Spleen (tissue), 11 donors: ENCODE results near the gene DUOXA2. TPM values are rescaled to one million over a fixed set of nuclear protein-coding genes. Genes with fewer than 3 reads are reported as not detected.
"Not testable (repeated sequence)": the region's sequence is repeated elsewhere in the genome, so short reads cannot be mapped to it uniquely, and the experiment has no call there.

Experiments used
- DNase-seq: peaks from one replicate; pipeline ENCODE4 v3.0.0-alpha.2; 2020
- H3K27ac ChIP-seq, 8 donors: fragments of 200-600 bp; sonication (generic) in 7 of 8; 1 replicate in 4 of 8; 2 replicates in 4 of 8; pipeline versions ENCODE4 v1.5.0 to v1.8.0; 2016 to 2021; ENCODE audit warnings: inconsistent platforms in 4 of 8, mild to moderate bottlenecking in 4 of 8, moderate library complexity in 1 of 8
- H3K27me3 ChIP-seq, 7 donors: fragments of 200-600 bp; sonication (generic) in 6 of 7; replicated peaks in 1 of 7; 1 replicate in 4 of 7; 2 replicates in 3 of 7; pipeline versions ENCODE4 v1.5.0 to v1.8.0; 2016 to 2021; ENCODE audit warnings: inconsistent platforms in 3 of 7, mild to moderate bottlenecking in 1 of 7
- H3K36me3 ChIP-seq, 6 donors: fragments of 200-600 bp; sonication (generic) in 5 of 6; 1 replicate in 4 of 6; 2 replicates in 2 of 6; pipeline versions ENCODE4 v1.5.0 to v1.8.0; 2016 to 2021; ENCODE audit warnings: inconsistent platforms in 2 of 6
- H3K4me1 ChIP-seq, 6 donors: fragments of 200-600 bp; sonication (generic) in 5 of 6; 1 replicate in 3 of 6; 2 replicates in 3 of 6; pipeline versions ENCODE4 v1.5.0 to v1.8.0; 2016 to 2021; ENCODE audit warnings: inconsistent platforms in 3 of 6
- H3K4me3 ChIP-seq, 8 donors: fragments of 200-600 bp; sonication (generic) in 7 of 8; 1 replicate in 4 of 8; 2 replicates in 4 of 8; pipeline versions ENCODE4 v1.5.0 to v1.8.0; 2016 to 2021; ENCODE audit warnings: inconsistent platforms in 4 of 8, mild to moderate bottlenecking in 4 of 8, moderate library complexity in 2 of 8
- H3K9me3 ChIP-seq, 8 donors: fragments of 200-600 bp; sonication (generic) in 7 of 8; 1 replicate in 4 of 8; 2 replicates in 4 of 8; pipeline versions ENCODE4 v1.5.0 to v1.8.0; 2016 to 2021; ENCODE audit warnings: inconsistent platforms in 4 of 8
- CTCF ChIP-seq, 11 experiments: fragments of 200-600 bp in 7 of 11; fragments of 450-650 bp in 4 of 11; sonication (generic) in 4 of 11; IDR thresholded peaks in 8 of 11; conservative IDR thresholded peaks in 3 of 11; 1 replicate in 7 of 11; 2 replicates in 4 of 11; pipeline versions ENCODE4 v1.4.0 to v1.8.0; 2016 to 2021; ENCODE audit warnings: antibody characterized with exemption in 11 of 11, inconsistent platforms in 4 of 11, mild to moderate bottlenecking in 1 of 11
- POLR2A ChIP-seq, 3 donors: fragments of 450-650 bp; IDR thresholded peaks; one replicate each; pipeline ENCODE4 v1.5.1; 2017; ENCODE audit warnings: antibody characterized with exemption in 3 of 3, mild to moderate bottlenecking in 1 of 3
- POLR2AphosphoS5 ChIP-seq, 3 donors: sonication (generic); formaldehyde crosslinking; IDR thresholded peaks; one replicate each; pipeline ENCODE4 v1.5.1; 2017; ENCODE audit warnings: antibody characterized with exemption in 3 of 3
- WGBS, 5 donors: extraction: QIAGEN DNeasy Blood & Tissue Kit in 3 of 5; methylation state at CpG; one replicate each; pipeline versions ENCODE4 v1.1.5 to v1.1.7; 2013 to 2018; 5-methylcytosine and 5-hydroxymethylcytosine counted together
- intact Hi-C: fragments of 100-400 bp; cut with DNase I; formaldehyde crosslinking; loops from one replicate; pipeline ENCODE4 v1.15.0; 2023; ENCODE audit warnings: low total_unique reads
- polyA plus RNA-seq, 3 donors: library from polyadenylated mRNA; stranded (reverse); fragments of 200-250 nt; gene quantifications; one replicate each; pipeline ENCODE4 v1.2.1, GENCODE V29; 2013
- total RNA-seq, 7 donors: library from RNA; depleted of rRNA in 3 of 7; stranded (reverse); fragments of >200 nt in 3 of 7; fragmentation: NEBNext Ultra II Directional in 4 of 7; extraction: Animal tissue kit (Norgen Biotek cat#: 25700) in 4 of 7; gene quantifications; one replicate each; pipeline versions ENCODE4 v1.1.0 to v1.2.1, GENCODE V29; 2016 to 2021
- donor health status: healthy with polysubstance abuse.
- donor health status: DM: no; HTN: no; CAD: no; lungs with moderate emphysema.
- donor health status: DM: no; HTN: no; CAD: no.
- donor health status: Bipolar disorder and iron deficiency.
- donor health status: healthy.
- donor health status: DM: no; HTN: no; CAD: no.
- donor health status: DM: yes; HTN: yes; CAD: no.

Gene DUOXA2
- total and polyA plus RNA-seq, 10 donors = 0.06 TPM; not detected in 9

- Histone ChIP-seq H3K36me3 (no peaks in the 10 kb centered on the region), H3K27me3 (peaks cover 0 to 22% (median 0%) of the 10 kb centered on the region in 7 donors), H3K4me3 (no peak overlapping the region), H3K4me1 (no peaks in the 10 kb centered on the region), H3K27ac (no peak overlapping the region), H3K9me3 (no peaks in the 10 kb centered on the region)
- intact Hi-C loops = no loop called here
- WGBS, 5 donors = 84 to 90% (median 85%) methylated on average over 6 of the region's 6 CpGs
- DNase-seq = peak; percentile 47
- TF ChIP-seq POLR2AphosphoS5 (IDR thresholded peaks at IDR 0.05) (no peak), POLR2A (IDR thresholded peaks at IDR 0.05) (no peak), CTCF (IDR thresholded peaks at IDR 0.05 in 8 of 11, conservative IDR thresholded peaks at IDR 0.05 in 3 of 11) (no peak)
Observed at GRCh38 chr15:45102226-45102625, 11.9 kb upstream of the DUOXA2 start.

GRCh38 chr15:45104170-45104569 lies 10.0 kb upstream of the DUOXA2 start:
- H3K4me3 ChIP-seq, intact Hi-C loops, H3K9me3 ChIP-seq, H3K36me3 ChIP-seq, H3K27ac ChIP-seq, H3K4me1 ChIP-seq: not testable (repeated sequence)
- WGBS, 5 donors = 77 to 97% (median 89%) methylated on average over 7 to 9 of the region's 9 CpGs
- DNase-seq = peak; percentile 27
- H3K27me3 ChIP-seq = peaks cover 0 to 38% (median 10%) of the 10 kb centered on the region in 7 donors

- WGBS, 5 donors = 89 to 94% (median 91%) methylated on average over 8 to 11 of the region's 11 CpGs
- no peaks in the 10 kb centered on the region for H3K9me3 ChIP-seq
- peak; percentile 34 for DNase-seq
- no peak overlapping the region for H3K4me3 ChIP-seq
- no peak overlapping the region for H3K27ac ChIP-seq
- intact Hi-C loops = no loop called here
- no peaks in the 10 kb centered on the region for H3K4me1 ChIP-seq
- peaks cover 0 to 49% (median 23%) of the 10 kb centered on the region in 7 donors for H3K27me3 ChIP-seq
- H3K36me3 ChIP-seq = no peaks in the 10 kb centered on the region
- TF ChIP-seq POLR2AphosphoS5 (IDR thresholded peaks at IDR 0.05) (no peak), POLR2A (IDR thresholded peaks at IDR 0.05) (no peak), CTCF (IDR thresholded peaks at IDR 0.05 in 8 of 11, conservative IDR thresholded peaks at IDR 0.05 in 3 of 11) (no peak)
Observed at GRCh38 chr15:45105586-45105985, 8.5 kb upstream of the DUOXA2 start.

- H3K36me3 ChIP-seq = no peaks in the 10 kb centered on the region
- H3K4me3 ChIP-seq = no peak overlapping the region
- no peaks in the 10 kb centered on the region for H3K4me1 ChIP-seq
- DNase-seq = peak; percentile 40
- WGBS, 5 donors = 72 to 82% (median 79%) methylated on average over 15 of the region's 15 CpGs
- intact Hi-C loops = no loop called here
- H3K27ac ChIP-seq = no peak overlapping the region
- no peak for TF ChIP-seq POLR2AphosphoS5 (IDR thresholded peaks at IDR 0.05)
- TF ChIP-seq CTCF (IDR thresholded peaks at IDR 0.05 in 8 of 11, conservative IDR thresholded peaks at IDR 0.05 in 3 of 11) = no peak
- no peak for TF ChIP-seq POLR2A (IDR thresholded peaks at IDR 0.05)
- H3K9me3 ChIP-seq = no peaks in the 10 kb centered on the region
- H3K27me3 ChIP-seq = peaks cover 0 to 54% (median 23%) of the 10 kb centered on the region in 7 donors
Observed at GRCh38 chr15:45106002-45106790, 7.9 kb upstream of the DUOXA2 start.
